IPS DF 4.7 (cell line): ENCODE measurements around the gene HUWE1.
"Not testable (repeated sequence)": the region's sequence is repeated elsewhere in the genome, so short reads cannot be mapped to it uniquely, and the experiment has no call there.

Source experiments
- DNase-seq: peaks from one replicate; pipeline ENCODE4 v3.0.0-alpha.2; 2013; ENCODE audit warnings: low spot score; ENCODE audit errors: extremely low read depth

Gene HUWE1

DNA sequence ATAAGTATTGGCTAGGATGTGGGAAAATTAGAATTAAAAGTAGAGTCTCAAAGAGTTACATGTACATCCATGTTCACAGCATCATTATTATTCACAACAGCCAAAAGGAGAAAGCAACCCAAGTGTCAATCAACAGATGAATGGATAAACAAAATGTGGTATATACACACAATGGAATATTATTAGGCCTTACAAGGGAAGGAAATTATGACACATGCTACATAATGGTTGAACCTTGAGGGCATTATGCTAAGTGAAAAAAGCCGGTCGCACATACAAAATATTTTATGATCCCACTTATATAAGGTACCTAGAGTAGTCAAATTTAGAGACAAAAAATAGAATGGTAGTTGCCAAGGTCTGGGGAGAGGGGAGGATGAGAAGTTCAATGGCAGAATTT, 80.1 kb downstream of the HUWE1 start:
- DNase-seq = no peak

DNA sequence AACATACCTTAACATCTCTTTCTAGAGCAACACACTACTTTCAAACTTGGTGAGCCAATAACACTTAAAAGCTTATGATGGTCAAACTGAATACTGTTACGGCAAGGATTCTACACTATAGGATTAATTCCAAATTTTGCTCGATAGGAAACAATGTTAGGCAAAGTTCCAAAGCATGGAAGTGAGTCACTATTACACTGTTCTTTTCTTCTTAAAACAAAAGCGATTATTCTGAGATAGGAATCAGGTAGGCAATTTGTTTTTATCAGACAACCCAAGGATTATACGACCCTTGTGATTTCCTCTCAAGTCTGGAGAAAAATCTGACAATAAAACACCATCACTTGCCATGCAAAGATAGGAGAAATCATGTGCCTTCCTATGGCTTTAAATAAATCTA, 81.5 kb downstream of the HUWE1 start:
- no peak for DNase-seq

DNA sequence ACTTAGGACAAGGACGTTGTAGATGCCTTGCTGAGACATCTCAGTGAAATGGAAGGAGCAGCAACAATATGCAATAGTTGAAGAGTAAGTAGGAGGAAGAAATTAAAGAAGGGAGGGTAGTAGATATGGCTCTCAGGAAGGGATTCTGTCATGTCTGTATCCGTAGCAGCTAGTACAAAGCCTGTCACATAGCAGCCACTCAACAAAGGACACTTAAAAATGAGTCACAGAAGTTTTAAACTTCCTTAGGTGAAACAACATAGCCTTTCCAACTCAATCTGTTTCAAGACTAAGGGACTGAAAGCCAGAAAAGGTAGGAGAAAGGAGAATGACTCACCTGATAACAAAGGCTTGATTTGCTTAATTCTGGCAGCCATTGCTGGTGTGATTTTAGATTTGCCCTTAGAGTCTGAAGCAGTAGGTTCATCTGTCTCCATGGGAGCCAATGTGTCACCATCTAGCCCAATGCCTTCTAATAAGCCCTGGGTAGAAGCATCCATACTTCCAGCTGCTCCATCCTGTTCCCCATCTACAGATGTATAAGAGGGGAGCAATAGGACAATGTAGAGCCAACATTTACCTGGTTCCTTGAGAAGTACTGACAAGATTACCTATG, 86.6 kb downstream of the HUWE1 start:
- no peak for DNase-seq

DNA sequence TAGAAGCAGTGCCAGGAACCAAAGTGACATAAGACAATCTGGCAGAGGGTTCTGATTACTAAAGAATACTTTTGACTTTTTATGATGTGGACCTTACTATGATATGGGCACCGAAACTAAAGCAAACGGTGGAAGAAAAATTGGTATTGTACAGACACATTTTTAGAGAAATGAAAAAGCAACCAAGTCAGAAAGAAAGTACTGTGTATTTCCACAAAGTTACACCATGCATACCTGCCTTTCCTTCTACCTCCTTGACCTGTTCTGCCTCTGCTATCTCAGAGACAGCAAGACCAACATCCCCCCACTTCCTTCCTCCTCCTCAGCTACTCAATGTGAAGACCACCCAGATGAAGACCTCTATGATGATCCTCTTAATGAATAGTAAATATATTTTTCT, 88.3 kb downstream of the HUWE1 start:
- no peak for DNase-seq

DNA sequence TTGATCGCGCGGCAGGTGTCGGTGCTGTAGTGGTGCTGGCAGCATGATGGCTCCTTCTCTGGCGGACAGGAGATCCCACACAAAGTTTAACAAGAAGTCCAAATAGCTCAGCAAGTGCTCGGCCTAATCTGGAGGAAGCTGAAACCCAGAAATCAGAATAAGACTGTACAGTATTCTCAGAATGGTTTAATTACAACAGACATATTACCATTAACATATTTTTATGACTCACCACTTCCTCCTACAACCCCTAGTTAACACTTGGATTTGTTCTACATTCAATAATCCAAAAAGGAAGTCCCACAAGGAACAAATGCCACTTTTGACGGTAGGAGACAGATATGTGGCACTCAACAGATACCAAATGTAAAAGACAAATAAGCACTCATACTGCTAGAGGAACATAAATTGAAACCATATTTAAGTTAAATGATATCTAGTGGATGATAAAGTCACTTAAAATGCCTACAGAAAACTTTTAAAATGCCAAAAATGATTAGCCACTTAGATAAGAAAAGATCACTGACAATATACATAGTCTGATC, 91.2 kb downstream of the HUWE1 start:
- no peak for DNase-seq

DNA sequence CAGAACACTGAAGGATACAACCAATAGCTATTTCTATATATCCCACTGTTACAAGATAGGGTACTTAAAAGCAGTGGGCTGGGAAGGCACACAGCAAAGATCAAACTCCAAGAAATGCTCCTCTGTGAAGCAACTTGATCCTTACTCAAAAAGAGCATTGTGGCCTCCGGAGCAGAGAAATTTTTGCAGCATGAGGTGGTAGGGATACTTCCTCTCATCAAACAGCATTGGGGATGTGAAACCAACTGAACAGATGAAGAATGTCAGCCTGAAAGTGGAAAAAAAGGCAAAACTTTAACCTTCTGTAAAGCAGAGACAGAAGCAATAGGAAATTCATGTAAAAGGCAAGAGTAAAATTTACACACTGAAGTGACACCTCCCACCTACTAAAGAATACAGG, 92.2 kb downstream of the HUWE1 start:
- no peak for DNase-seq

DNA sequence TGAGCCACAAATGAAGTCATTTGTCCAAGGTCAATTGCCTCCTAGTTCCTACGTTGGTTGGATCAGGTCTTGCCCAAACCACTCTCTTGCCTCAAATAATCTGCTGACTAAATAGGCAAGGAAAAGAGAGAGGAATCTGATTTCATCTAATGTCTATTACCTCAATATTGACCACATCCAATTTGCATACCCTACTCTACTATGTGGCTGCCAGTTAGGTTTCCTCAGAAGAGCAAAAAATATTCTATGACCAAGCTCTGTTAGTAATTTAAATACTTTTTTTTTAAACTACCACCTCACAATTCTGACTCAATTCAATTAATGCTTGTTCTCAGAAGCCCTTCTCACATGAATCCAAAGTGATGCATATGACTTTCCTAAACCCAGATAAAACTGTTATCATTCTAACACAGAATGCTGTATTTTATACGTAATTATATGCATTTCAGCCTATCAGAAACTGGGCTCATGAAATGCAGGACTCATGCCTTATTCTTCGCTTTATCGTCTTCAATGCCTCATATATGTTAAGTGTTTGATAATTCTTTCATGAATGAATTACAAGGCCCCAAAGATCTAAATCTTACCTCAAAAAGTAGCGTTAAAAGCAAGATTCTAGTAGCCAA, 98.6 kb downstream of the HUWE1 start:
- no peak for DNase-seq

DNA sequence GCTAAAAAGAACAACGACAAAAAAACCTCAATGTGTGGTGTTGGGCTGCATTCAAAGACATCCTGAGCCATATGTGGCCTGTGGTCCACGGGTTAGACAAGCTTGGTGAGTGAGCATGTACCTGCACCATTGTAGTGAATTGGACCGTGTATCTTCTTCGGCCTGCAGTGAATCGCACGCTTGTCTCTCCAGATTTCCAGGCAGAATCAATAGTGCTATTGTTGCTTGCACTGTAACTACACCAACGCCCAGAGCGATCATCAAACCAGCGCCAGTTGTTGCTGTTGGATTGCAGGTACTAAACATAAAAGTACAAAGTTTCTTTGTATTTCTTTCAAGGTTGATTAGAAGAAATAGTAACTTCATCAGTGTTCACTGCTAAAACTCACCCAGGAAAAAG, 101.6 kb downstream of the HUWE1 start:
- no peak for DNase-seq

DNA sequence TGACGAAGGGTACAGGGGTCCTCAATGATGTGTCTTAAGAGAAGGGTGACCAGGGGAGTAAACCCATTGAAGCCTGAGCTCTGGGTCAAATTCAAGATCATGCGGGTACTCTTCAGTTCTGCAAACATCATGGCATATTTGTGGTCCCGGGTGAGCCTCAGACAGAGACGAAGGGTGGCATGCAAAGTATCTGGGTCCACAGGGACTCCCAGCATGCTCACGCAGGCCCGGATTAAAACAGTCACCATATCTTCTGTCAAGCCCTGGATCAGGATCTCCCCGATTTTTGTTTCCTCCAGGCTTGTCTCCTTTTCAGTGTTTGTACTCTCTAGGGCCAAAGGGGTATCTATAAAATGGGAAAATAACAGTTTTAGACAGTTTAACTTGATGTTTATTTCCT, 102.9 kb downstream of the HUWE1 start:
- no peak for DNase-seq

DNA sequence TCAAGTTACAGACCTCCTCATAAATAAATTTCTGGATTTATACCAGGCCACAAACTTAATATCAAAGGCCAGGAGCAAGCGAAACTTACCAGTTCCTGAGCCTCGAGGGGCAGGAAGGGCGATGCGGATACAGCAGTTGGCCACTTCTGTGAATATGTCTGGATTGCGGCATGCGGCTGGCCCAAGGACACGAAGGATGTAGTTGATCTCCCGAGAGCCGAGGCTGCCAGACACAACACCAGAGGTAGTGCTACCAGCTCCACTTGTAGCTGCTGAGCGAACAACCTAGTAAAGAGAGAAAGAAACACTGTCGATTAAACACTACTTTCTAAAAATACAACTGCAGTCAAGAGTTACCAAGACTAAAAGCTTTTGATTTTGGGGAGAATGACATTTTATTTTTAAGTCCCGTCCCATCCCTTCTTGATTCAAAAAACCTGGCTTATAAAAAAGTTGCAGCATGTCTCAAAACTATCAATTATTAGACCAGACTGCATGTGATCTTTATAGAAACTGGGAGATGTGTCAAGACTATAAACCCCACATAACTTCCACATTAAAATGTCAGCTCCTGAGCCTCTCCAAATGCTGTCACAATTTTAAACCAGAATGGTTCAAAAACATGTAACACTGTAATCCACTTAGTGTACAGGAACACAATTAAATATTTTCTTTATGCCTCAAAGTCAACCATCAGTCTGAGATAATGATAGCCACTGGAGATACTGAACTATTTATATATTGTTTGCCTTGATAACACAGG, 105.6 kb downstream of the HUWE1 start:
- no peak for DNase-seq

DNA sequence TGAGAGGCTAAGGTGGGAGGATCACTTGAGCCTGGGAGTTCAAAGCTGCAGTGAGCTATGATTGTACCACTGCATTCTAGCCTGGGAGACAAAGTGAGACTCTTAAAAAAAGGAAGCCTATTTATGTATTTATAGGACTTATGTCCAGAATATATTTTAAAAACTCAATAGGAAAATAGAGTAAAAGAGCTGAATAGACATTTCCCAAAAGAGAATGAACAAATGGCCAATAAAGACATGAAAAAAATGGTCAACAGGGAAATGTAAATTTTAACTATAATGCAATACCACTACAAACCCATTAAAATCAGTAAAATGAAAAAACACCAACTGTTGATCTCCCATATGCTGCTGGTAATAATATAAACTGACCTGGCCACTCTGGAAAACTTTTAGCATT, 115.0 kb downstream of the HUWE1 start:
- DNase-seq = no peak

DNA sequence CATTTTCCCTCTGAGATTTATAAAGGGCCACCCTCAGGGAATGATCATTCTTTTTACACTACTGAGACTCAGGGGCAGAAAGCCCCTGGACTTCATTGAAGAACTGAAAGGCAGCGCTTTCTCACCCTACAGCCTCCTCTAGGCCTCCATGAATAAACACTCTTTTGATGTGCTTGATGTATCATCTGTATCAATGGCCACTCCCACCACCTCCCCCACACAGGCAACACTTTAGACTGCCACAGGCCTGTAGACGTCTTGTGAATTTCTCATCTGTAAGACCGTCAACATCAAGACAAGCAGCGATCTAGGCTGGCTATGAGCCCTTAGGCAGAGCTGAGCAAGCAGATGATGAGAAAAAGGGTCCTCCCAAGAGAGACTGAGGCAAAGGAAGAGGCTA, 123.2 kb downstream of the HUWE1 start:
- DNase-seq = no peak

DNA sequence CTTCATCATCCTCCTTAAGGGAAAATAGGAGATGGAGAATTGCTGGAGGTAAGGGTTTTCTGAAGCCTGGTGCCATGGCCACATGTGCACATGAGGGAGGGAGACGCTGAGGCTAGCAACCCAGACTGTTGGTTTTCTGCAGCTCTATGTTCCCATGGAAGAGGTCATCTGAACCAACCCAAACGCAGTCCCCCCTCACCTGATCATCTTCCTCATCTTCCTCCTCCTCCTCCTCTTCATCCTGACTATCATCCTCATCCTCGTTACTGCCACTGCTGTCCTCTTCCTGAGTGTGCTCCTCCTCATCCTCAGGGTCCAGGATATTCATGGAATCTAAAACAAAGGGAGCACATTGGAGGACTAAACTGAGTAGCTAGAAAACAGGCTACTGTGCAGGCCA, 124.6 kb downstream of the HUWE1 start:
- DNase-seq = no peak

DNA sequence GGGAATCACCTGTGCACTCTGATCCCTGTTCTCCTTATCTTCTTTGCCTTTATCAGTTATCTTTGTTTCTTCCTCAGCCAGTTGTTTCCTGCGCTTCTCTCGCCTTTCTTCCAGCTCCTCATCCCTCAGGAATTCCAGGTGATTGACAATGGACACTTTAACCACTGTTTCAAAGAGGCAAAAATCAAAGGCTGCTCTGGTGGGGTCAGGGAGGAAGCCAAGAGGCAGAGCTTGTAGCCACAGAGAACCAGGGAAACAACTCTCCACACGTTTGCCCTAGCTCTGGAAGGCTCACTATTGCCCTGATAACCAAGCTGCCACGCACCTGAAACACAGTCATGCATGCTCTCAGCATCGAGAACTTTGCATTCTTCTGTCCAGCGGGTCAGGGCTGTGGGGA, 127.9 kb downstream of the HUWE1 start:
- DNase-seq = no peak

DNA sequence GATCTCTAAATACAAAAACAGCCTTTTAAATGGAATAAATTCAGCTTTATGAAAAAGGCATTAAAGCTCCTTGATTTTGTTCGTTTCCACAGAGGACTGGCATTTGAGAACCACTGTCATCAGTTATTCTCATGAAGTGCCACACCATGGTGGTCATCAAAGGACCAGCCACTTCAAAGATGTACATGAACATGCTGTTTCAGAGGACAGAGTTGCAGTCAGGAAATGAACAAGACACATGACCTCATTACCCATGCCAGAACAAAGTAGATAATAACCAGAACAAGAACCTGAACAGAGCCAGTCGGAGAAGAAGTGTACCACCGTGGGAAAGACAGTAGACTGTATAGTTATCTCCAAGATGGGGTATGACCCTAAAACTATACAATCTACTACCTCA, 129.7 kb downstream of the HUWE1 start:
- no peak for DNase-seq

DNA sequence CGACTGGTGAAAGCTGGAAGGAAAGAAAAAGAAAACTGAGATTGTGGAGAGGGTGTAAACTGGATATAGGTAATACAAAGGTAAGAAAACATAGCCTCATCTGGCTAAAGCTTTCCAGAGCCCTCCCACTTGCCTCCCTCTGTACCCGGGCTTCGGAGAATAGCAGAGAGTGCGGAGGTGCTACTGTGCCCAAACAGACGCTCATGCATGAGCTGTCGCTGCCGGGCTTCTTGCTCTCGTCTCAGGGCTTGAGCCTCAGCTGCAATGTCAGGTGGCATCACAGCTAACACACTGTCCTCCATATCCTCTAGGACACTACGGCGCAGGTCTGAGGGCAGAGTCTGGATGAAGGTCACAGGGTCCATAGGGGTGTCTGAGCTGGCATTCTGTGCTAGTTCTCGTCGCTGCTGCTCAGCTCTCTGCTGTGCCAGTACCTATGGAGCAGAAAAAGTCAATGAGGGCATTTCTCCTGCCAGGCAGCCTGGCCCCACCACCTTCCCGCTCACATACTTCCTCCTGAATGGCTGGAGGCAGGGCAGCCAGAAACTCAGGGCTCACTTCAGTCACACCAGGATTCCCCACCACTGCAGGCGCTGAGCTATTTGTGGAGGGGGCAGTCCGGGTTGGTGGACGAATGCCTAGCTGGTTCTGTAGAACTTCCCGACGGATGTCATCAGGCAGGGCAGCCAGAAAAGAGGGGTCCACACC, 135.6 kb downstream of the HUWE1 start:
- no peak for DNase-seq

DNA sequence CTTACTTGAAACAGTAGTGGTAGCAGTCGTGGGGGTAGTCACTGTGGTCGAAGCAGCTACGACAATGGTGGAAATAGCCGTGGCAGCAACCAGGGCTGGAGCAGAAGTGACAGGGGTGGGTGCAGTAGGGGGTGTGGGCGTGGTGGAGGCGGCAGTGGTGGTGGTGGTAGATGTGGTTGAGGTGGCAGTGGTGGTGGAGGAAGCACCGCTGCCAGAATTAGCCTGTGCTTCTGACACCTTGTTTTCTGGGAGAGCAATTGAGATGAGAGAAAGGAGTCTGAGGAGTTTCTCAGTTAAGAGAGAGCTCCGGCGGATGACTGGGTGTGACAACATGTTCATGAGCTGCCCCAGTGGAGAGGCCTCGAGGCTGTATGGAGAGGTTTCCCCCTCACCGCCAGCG, 138.9 kb downstream of the HUWE1 start:
- DNase-seq = no peak

DNA sequence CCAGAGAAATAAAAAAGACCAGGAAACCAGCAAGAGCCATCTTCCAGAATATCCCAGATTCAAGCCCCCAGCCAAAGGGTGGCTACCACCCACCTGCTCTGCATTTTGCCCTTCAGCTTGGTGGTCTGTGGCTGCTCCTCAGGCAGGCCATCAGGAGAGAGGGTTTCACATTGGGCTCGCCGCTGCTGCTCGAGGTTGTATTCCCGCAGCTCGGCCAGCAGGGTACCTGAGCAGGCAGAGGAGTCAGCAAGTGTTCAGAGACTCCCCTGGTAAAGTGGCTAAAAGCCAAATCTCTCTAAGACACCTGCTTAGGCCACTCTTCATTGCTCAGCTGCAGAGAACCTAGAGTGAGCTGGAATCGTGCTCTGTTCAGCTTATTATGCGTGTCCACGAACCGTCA, 141.6 kb downstream of the HUWE1 start:
- no peak for DNase-seq

DNA sequence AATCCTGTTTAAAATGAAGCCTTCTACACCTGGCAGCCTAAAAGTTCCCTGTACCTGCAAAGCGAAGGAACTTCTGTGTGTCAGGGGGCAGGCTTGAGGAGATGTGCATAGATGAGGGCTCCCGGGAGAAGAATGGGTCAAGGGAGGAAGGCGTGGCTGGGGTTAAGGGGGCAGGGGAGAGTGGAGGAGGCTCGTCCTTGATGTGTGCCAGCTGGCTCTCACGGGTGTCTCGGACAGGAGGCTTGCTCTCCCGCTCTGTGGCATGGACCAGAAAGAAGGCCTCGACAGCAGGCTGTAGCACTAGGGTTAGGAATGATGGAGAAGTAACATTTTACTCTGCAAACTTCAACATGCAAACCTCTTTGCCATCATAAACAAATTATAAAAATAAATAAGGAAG, 147.7 kb downstream of the HUWE1 start:
- no peak for DNase-seq

DNA sequence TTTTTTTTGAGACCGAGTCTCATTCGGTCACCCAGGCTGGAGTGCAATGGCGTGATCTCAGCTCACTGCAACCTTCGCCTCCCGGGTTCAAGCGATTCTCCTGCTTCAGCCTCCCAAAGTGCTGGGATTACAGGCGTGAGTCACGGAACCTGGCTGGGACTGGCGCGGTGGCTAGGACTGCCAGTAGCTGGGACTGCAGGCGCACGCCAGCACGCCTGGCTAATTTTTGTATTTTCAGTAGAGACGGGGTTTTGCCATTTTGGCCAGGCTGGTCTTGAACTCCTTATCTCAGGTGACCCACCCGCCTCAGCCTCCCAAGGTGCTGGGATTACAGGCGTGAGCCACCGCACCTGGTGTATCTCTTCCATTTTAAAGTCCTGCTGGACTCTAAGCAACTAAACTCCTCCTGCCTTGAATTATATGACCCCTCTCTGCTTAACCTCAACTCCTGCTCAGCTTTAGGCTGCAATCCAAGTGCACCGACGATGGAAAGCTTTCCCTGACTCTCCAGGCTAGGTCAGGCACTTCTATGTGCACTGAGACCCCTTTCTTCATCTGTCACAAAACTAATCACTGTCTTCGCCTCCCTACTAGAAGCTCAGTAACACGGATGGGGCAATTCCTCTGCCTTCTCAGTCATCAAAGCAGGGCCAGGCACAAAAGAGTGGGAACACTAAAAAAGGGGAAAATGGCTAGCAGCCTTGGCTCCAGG, 155.1 kb downstream of the HUWE1 start:
- not testable (repeated sequence) for DNase-seq

DNA sequence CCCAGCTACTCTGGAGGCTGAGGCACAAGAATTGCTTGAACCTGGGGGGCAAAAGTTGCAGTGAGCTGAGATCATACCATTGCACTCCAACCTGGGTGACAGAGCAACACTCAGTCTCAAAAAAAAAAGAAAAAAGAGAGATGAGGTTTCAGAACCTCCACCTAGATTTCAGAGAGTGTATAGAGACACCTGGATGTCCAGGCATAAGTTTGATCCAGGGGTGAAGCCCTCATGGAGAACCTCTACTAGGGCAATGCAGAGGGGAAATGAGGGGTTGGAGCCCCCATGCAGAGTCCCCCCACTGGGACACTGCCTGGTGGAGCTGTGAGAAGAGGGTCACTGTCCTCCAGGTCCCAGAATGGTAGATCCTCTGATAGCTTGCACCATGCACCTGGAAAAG, 159.5 kb downstream of the HUWE1 start:
- no peak for DNase-seq
